Measurements from ENCODE around the gene FOXP2.

Gene FOXP2

DNA sequence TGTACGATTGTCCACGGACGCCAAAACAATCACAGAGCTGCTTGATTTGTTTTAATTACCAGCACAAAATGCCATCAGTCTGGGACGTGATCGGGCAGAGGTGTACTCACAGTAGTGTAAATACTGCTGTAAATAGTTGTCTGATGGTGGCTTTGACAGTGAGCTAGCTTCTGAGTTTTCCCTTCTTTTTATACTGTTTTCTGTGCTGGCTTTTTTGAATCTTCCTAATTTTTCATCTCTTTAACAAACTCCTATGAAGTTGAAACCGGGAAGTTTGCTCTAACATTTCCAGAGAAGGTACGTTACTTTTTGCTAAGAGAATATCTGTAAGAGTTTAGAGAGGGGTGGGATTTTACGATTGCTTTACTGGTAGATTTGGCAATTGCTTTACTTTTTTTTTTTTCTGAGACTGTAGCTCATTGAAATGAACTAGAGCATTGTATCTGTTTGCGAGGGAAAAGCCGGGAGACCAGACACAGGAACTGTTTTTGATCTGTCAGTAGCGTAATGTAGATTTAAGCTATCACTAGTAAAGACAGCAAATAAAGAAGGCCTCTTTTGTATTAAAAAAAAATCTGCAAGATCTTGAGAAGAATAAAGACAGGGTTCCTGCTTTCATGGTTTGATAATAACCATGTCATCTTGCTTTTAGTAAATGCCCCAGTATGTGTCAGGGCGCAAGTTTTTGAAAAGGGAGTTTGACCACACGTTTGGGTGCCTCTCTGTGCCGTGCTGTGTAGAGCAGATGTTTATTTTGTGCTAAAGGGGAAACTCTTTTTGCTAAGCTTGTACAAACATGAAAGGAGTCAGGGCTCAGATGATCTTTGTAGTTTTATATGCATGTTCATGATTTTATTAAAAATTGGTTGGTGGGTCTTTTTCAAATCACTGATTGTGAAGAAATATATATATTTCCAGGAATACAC is 712 bp downstream of the FOXP2 start:
- TF ChIP-seq, protein P1, sequence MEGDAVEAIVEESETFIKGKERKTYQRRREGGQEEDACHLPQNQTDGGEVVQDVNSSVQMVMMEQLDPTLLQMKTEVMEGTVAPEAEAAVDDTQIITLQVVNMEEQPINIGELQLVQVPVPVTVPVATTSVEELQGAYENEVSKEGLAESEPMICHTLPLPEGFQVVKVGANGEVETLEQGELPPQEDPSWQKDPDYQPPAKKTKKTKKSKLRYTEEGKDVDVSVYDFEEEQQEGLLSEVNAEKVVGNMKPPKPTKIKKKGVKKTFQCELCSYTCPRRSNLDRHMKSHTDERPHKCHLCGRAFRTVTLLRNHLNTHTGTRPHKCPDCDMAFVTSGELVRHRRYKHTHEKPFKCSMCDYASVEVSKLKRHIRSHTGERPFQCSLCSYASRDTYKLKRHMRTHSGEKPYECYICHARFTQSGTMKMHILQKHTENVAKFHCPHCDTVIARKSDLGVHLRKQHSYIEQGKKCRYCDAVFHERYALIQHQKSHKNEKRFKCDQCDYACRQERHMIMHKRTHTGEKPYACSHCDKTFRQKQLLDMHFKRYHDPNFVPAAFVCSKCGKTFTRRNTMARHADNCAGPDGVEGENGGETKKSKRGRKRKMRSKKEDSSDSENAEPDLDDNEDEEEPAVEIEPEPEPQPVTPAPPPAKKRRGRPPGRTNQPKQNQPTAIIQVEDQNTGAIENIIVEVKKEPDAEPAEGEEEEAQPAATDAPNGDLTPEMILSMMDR (IDR thresholded peaks at IDR 0.05; ENCODE audit: low read depth, low read length), result no peak
- DNase-seq (ENCODE audit: extremely low read depth, low read depth), result no peak

DNA sequence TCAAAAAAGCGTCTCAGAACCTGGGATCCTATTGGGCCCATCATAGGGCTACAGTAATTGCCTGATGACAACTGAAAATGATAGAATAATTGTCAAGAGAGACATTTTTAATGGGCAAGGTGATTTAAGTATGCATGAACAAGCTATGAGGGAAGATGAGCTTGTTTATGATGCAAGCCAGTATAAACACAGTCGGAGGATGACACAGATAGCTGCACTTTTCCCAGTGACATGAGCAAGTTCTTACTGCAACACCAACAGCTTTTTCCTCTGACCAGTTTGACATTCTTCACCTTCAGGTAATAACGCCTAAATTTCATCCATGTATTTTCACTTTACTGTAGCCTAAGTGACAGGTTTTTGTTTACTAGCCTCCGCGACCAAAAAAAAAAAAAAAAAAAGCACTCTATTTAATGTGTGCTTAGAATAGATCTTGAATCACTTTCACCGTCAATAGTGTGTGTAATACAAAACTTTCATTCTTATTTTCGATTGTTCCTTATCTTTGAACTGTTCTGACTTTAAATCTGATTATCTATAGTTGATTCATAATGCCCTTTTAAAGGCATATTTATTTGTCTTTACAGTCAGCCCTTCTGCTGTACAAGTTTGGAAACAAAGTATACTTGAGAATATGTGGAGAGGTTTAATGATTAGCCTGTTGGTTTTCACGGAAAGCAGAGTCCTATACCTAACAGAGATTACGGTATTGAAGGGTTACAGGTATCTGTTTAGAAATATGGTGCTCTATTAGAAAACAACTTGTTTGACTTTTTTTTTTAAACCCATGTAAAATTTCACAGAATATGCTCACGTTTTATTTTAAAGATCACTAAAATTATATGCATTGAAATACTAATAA is 1.7 kb downstream of the FOXP2 start:
- TF ChIP-seq, protein P1 (IDR thresholded peaks at IDR 0.05; ENCODE audit: low read depth, low read length), result no peak
- no peak for DNase-seq (ENCODE audit: extremely low read depth, low read depth)

DNA sequence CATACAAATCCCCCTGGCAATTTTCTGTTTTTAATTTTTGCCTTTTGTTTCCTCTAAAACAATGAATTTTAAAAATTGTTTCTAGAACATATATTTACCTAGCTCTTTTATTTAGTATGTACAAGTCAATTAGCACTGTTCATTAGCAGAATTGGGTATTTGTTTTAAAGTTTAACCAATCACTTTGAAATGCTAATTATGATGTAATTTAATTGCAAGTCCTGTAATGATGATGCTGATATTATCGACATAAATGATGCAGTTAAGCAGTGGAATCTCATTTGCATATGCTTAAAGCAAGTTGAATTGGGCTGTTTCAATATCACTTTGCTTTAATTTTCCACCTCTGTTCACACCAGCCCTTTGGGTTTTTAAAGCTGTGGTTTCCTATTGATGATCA is 2.7 kb downstream of the FOXP2 start:
- TF ChIP-seq, protein P1 (IDR thresholded peaks at IDR 0.05; ENCODE audit: low read depth, low read length), result no peak
- DNase-seq (ENCODE audit: extremely low read depth, low read depth), result no peak

DNA sequence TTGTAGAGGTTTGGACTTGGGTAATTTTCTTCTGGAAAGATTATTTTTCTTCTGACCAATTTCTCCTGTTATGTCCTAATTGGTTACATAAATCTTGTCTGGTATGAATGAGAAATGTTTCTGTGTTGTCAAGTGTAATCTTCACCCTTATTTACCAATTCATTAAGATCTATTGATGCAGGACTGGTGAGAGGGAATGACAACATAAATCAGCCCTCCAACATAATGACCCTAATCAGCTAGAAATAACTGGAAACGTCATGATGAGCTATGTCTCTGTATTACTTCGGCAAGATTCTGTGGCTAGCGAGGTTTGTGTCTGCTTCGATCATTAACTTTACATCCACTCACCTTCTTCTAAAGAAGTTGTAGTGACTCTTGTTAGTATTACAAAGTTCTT is 3.5 kb downstream of the FOXP2 start:
- DNase-seq (ENCODE audit: extremely low read depth, low read depth), result no peak
- TF ChIP-seq, protein P1 (IDR thresholded peaks at IDR 0.05; ENCODE audit: low read depth, low read length), result no peak

DNA sequence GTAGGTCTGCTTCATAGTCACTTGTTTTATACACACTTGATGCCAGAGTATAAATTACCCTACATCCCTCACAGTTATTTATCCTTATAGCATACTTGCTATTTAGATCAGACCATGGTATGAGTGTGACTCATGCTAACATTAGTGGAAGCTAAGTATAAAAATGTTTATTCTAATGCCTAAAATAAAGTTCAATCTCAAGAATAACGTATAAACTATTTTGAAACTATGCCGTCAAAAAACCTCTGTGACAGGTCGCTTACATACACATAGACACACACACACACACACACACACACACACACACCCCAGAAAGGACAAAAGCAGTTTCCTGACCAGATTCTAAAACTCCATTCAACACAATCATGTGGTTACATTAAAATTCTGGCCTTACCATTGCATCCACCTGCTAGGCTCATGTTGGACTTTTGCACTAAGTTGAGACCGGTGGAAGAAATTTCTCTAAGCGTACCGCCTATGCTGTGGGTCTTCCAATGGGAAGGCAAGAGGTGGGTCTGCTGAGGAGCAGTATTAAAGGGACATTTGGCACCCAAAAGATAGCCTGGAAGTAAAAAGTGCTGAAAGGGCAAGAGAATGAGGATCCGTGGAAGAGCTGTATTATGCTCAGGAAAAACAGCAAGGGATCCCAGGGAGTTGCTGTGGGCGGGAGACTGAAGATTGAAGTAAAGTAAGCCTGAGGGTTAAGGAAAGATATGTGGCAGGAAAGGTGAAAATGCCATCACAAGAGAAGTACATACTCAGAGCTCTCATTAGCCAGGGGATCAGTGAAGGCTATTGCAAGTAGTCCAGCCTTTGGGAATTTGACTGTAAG is 5.0 kb downstream of the FOXP2 start:
- TF ChIP-seq, protein P1 (IDR thresholded peaks at IDR 0.05; ENCODE audit: low read depth, low read length), result no peak
- no peak for DNase-seq (ENCODE audit: extremely low read depth, low read depth)

DNA sequence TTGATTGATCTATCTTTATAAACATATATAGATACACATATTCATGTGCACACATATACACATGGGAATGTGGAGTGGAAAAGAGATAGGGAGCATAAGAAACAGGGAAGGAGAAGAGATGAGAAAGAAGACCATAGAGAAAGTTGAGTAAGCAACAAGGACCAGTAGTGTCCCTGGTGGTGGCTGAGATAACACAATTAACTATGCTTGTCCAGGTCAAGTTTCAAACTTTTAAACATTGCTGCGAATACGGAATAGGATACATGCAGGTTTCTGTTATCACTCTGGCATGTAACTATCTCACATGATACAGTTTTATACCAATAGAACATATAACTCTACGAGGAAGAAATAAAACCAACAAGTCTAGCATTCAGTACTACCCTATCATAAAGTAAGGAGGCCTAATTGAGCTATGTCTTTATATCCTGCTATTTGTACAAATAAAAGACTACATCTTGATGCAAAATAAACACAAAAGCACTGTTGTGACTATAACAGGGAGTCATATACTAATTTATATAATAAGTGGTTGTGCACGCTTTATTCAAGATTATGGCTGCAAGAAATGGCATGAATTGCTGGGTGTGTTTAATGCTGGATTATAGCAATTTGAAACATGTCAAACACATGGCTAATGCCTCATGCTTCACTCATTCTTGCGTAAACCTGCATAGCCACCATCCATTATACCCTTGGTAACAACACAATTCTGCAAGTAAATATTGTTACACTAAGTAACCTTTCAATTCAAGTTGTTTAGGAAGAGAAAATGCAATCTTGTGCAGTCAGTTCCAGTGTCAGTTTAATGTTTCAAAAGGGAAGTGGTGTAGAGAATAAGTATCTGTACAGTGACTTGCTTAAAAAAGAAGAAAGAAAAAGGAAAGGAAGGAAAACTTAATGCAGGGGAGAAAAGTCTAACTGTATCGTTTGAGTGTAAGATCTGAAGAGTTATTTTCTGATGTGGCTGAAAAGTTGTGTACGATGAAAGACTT is 8.2 kb downstream of the FOXP2 start:
- no peak for DNase-seq (ENCODE audit: extremely low read depth, low read depth)
- TF ChIP-seq, protein P1 (IDR thresholded peaks at IDR 0.05; ENCODE audit: low read depth, low read length), result no peak; the same call in 1 of the 2 replicates
